NCI-H2196 treated with DMSO at 0.1 percent for 48 hours (cell line): ENCODE results near the gene COX10.
"Not testable (repeated sequence)": the region's sequence is repeated elsewhere in the genome, so short reads cannot be mapped to it uniquely, and the experiment has no call there.

Source experiments
- DNase-seq: peaks from one replicate; lab custom pipeline; 2025; ENCODE audit not compliant: unreplicated experiment; lab: John Stamatoyannopoulos, UW

Gene COX10

GRCh38 chr17:14069251-14070021, at the start of gene COX10:
TSS of gene COX10 (plus strand) at chr17:14069504. CDS start at chr17:14069606, 102 bp downstream.
- peak; percentile 50 for DNase-seq

- DNase-seq: not testable (repeated sequence)
These were observed 47.5 kb upstream of the COX10 start for GRCh38 chr17:14021651-14022294.

GRCh38 chr17:14029755-14030154, 39.5 kb upstream of the COX10 start:
- not testable (repeated sequence) for DNase-seq

GRCh38 chr17:14032234-14032633, 37.1 kb upstream of the COX10 start:
- no peak for DNase-seq

- no peak for DNase-seq
These were observed 36.1 kb upstream of the COX10 start for GRCh38 chr17:14033166-14033565.

GRCh38 chr17:14037453-14037852, 31.9 kb upstream of the COX10 start:
- no peak for DNase-seq

GRCh38 chr17:14038206-14038605, 31.1 kb upstream of the COX10 start:
- peak; percentile 0 for DNase-seq

- no peak for DNase-seq
These were observed 26.9 kb upstream of the COX10 start for GRCh38 chr17:14042411-14042810.

- no peak for DNase-seq
These were observed 24.6 kb upstream of the COX10 start for GRCh38 chr17:14044702-14045101.

GRCh38 chr17:14046978-14047377, 22.3 kb upstream of the COX10 start:
- no peak for DNase-seq

- no peak for DNase-seq
These were observed 21.7 kb upstream of the COX10 start for GRCh38 chr17:14047591-14047990.

- no peak for DNase-seq
These were observed 21.1 kb upstream of the COX10 start for GRCh38 chr17:14048169-14048568.

GRCh38 chr17:14050616-14051015, 18.7 kb upstream of the COX10 start:
- DNase-seq: no peak

GRCh38 chr17:14051692-14052091, 17.6 kb upstream of the COX10 start:
- DNase-seq: no peak

- DNase-seq: no peak
These were observed 16.3 kb upstream of the COX10 start for GRCh38 chr17:14052886-14053615.

- DNase-seq: no peak
These were observed 11.7 kb upstream of the COX10 start for GRCh38 chr17:14057591-14057990.

- DNase-seq: no peak
These were observed 11.3 kb upstream of the COX10 start for GRCh38 chr17:14058051-14058450.

- DNase-seq: no peak
These were observed 8.6 kb upstream of the COX10 start for GRCh38 chr17:14060706-14061105.

GRCh38 chr17:14061666-14062560, 7.4 kb upstream of the COX10 start:
- DNase-seq: no peak

GRCh38 chr17:14067347-14067746, 2.0 kb upstream of the COX10 start:
- DNase-seq: no peak
